Peyer's patch (tissue), 4 donors: Measurements from ENCODE around the gene WNT1. TPM values are rescaled to one million over a fixed set of nuclear protein-coding genes. Genes with fewer than 3 reads are reported as not detected.
A peak's percentile ranks its signal among the peaks of the same experiment; 100 is the strongest.

Source experiments
- DNase-seq, 3 donors: peaks; one replicate each; pipeline ENCODE4 v3.0.0-alpha.2; 2017 to 2019
- H3K27ac ChIP-seq, 4 donors: fragments of 200-600 bp; sonication (generic); one replicate each; pipeline ENCODE4 v1.5.1; 2016 to 2019
- H3K27me3 ChIP-seq, 2 donors: fragments of 200-600 bp; sonication (generic); one replicate each; pipeline ENCODE4 v1.5.1; 2019
- H3K36me3 ChIP-seq, 3 donors: fragments of 200-600 bp; sonication (generic); one replicate each; pipeline ENCODE4 v1.5.1; 2016 to 2019
- H3K4me1 ChIP-seq, 4 donors: fragments of 200-600 bp; sonication (generic); one replicate each; pipeline ENCODE4 v1.5.1; 2016 to 2019
- H3K4me3 ChIP-seq, 4 donors: fragments of 200-600 bp; sonication (generic); 1 replicate in 3 of 4; 2 replicates in 1 of 4; pipeline ENCODE4 v1.5.1; 2016 to 2019; ENCODE audit warnings: mild to moderate bottlenecking in 1 of 4
- H3K9me3 ChIP-seq, 4 donors: fragments of 200-600 bp; sonication (generic); one replicate each; pipeline ENCODE4 v1.5.1; 2016 to 2019; ENCODE audit warnings: mild to moderate bottlenecking in 1 of 4
- POLR2A ChIP-seq, 2 donors: fragments of 450-650 bp; IDR thresholded peaks; one replicate each; pipeline ENCODE4 v1.5.1; 2017; ENCODE audit warnings: antibody characterized with exemption in 2 of 2, mild to moderate bottlenecking in 2 of 2, moderate library complexity in 2 of 2
- total RNA-seq, 4 donors: library from RNA; depleted of rRNA; stranded (reverse); fragments of >200 nt; gene quantifications; one replicate each; pipeline ENCODE4 v1.1.0, GENCODE V29; 2016
- TF ChIP-seq, protein P1 (sequence below), 6 experiments: fragments of 450-650 bp in 4 of 6; fragments of 200-600 bp in 2 of 6; sonication (generic) in 1 of 6; IDR thresholded peaks; one replicate each; pipeline ENCODE4 v1.5.1; 2017 to 2019; ENCODE audit warnings: antibody characterized with exemption in 6 of 6, mild to moderate bottlenecking in 3 of 6, moderate library complexity in 1 of 6

Gene WNT1
- total RNA-seq, 4 donors from 2014 or later: not detected

DNA sequence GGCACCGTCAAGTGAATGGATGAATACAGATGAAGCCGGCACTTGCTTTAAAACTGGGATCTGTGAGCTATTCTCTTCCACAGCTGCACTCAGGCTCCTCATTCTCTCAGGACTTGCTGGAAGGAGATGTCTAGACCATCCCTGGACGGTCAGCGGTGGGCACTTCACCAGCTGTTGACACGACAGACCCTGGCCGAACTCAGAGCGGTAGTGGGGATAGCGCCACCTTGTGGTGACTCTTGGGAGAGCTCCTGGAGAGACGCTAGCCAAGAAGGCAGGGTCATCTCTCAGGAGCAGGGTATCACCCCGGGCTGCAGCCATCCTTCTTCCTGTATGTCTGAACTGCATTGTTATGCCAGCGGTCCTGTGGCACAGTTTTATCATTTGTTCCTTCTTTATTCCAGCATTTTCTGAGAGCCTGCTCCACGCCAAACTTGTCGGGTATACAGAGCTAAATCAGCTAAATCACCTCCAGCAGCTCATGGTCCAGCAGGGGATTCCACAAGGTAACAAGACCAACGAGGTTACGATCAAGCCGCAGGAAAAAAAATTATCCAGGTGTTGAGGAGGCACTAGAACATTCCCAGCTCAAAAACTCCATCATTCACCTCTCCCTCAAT lies 10.0 kb downstream of the WNT1 start:
- no peak overlapping the region for H3K27ac ChIP-seq
- no peaks in the 10 kb centered on the region for H3K27me3 ChIP-seq
- no peak overlapping the region for H3K4me3 ChIP-seq
- H3K4me1 ChIP-seq: peaks cover 0 to 4% (median 0%) of the 10 kb centered on the region in 4 donors
- no peaks in the 10 kb centered on the region for H3K36me3 ChIP-seq
- no peak for TF ChIP-seq POLR2A (IDR thresholded peaks at IDR 0.05)
- TF ChIP-seq, protein P1, sequence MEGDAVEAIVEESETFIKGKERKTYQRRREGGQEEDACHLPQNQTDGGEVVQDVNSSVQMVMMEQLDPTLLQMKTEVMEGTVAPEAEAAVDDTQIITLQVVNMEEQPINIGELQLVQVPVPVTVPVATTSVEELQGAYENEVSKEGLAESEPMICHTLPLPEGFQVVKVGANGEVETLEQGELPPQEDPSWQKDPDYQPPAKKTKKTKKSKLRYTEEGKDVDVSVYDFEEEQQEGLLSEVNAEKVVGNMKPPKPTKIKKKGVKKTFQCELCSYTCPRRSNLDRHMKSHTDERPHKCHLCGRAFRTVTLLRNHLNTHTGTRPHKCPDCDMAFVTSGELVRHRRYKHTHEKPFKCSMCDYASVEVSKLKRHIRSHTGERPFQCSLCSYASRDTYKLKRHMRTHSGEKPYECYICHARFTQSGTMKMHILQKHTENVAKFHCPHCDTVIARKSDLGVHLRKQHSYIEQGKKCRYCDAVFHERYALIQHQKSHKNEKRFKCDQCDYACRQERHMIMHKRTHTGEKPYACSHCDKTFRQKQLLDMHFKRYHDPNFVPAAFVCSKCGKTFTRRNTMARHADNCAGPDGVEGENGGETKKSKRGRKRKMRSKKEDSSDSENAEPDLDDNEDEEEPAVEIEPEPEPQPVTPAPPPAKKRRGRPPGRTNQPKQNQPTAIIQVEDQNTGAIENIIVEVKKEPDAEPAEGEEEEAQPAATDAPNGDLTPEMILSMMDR (IDR thresholded peaks at IDR 0.05): peak; percentile 54 to 83 (median 73)
- no peaks in the 10 kb centered on the region for H3K9me3 ChIP-seq
- DNase-seq: peak; percentile 63 to 85 (median 81)

DNA sequence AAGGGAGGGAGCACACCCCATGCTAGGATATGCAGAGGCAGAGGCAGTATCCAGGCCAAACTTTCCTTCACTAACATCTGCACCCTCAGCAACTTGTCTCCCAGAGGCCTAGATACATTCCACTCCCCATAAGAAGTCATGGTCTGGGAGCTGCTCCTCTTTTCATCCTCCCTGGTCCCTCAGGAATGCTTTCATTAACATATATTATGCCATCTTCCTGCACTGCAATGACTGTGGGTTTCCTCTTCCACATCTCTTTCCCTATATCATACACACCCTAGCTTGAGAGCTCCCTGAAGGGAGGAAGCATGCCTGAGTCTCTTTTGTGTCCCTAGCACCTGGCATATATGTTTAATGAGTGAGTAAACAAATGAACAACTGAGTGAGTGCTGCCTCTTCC lies 12.4 kb downstream of the WNT1 start:
- no peaks in the 10 kb centered on the region for H3K9me3 ChIP-seq
- no peak overlapping the region for H3K27ac ChIP-seq
- no peak for DNase-seq
- no peak for TF ChIP-seq POLR2A (IDR thresholded peaks at IDR 0.05)
- TF ChIP-seq, protein P1 (IDR thresholded peaks at IDR 0.05): no peak
- peaks cover 0 to 11% of the 10 kb centered on the region in 2 donors for H3K27me3 ChIP-seq
- no peak overlapping the region for H3K4me3 ChIP-seq
- H3K36me3 ChIP-seq: no peaks in the 10 kb centered on the region
- H3K4me1 ChIP-seq: peaks cover 0 to 8% (median 3%) of the 10 kb centered on the region in 4 donors

DNA sequence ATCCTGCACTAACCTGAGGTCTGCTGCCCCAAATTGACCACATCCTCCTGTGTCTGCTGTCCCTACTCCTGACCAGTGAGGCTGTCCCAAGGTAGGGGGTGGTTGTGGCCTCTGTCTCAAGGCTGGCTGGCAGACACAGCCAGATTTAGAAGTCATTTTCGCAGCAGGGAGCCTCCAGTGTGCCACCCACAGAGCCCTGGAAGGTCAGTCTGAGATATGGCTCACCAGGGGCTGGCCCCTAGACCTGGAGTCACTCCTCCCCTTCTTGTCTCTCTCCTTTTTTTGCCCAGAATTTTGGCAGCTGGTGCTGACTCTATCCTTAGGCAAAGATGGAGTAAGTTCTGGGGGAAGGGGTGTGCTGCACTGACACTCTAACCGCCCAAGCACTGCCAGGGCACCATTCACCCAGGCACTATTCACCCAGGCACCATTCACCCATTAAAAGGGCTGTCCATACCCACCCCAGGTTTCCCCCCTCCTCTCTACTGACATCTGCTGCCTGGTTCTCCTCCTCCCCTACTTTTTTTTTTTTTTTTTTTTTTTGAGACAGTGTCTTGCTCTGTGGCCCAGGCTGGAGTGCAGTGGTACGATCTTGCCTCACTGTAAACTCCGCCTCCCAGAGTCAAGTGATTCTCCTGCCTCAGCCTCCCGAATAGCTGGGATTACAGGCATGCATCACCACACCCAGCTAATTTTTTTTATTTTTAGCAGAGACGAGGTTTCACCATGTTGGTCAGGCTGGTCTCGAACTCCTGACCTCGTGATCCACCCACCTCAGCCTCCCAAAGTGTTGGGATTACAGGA lies 13.3 kb downstream of the WNT1 start:
- Histone ChIP-seq H3K27me3 (peaks cover 0 to 11% of the 10 kb centered on the region in 2 donors), H3K4me1 (peaks cover 0 to 7% (median 3%) of the 10 kb centered on the region in 4 donors), H3K4me3 (no peak overlapping the region), H3K27ac (no peak overlapping the region), H3K36me3 (no peaks in the 10 kb centered on the region), H3K9me3 (no peaks in the 10 kb centered on the region)
- TF ChIP-seq, protein P1 (IDR thresholded peaks at IDR 0.05): no peak
- no peak for TF ChIP-seq POLR2A (IDR thresholded peaks at IDR 0.05)
- DNase-seq: no peak

DNA sequence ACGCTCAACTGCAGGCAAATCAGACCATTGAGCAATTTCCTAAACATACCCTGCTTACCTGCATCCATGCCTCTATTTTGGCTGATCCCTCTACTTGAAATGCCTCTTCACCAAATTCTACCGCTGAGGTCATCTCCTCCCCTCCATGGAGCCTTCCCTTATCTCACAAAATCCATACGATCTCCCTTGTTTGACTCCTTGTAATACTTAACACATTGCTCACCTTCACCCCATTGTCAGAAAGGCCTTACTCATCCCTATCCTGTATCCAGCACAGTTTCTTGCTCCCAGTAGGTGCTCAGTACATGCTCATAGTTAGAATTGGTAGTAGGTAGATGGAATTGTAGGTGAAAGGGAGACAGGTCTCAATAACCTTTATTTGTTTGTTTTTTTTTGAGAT lies 15.7 kb downstream of the WNT1 start:
- TF ChIP-seq, protein P1 (IDR thresholded peaks at IDR 0.05): no peak
- TF ChIP-seq POLR2A (IDR thresholded peaks at IDR 0.05): no peak
- DNase-seq: no peak
- Histone ChIP-seq H3K27ac (no peak overlapping the region), H3K4me1 (peaks cover 0 to 27% (median 23%) of the 10 kb centered on the region in 4 donors), H3K4me3 (no peak overlapping the region), H3K36me3 (no peaks in the 10 kb centered on the region), H3K9me3 (no peaks in the 10 kb centered on the region), H3K27me3 (peaks cover 0 to 22% of the 10 kb centered on the region in 2 donors)

DNA sequence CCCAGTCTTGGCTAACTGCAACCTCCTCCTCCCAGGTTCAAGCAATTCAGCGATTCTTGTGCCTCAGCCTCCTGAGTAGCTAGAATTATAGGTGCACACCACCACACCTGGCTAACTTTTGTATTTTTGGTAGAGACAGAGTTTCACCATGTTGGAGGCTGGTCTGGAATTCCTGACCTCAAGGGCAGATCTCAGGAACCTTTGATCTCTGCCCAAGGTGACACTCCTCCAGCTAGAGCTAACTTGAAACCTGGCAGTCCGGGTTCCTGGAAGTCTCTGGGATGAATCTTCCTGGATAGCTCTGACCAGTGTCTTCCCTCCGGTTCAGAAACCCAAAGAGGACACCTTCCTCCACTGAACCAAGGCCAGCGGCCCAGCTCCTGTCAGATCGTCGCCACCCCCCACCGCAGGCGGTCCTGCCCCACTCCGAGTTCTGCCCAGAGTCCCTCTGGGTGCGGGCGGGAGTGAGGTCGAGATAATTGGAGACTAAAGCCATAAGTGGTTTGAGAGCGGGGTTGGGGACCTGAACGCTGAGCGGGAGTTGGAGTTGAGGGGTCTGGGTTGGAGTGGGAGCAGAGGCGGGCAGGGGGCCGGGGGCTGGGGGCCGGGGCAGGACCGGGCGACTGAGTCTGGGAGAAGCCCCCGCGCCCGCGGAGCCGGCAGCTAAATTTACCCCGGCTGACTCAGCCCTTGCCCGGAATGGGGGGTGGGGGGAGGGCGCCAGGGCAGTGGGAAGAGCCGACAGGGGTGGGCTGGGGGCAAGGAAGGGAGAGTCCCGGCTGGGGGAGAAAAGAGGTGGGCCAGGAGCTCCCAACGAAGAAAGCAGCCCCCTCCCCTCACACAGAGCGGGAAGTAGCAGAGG lies 16.3 kb downstream of the WNT1 start:
- no peak overlapping the region for H3K4me3 ChIP-seq
- DNase-seq: no peak
- peaks cover 0 to 23% of the 10 kb centered on the region in 2 donors for H3K27me3 ChIP-seq

More for the DNA sequence above, 16.3 kb downstream of the WNT1 start:
- TF ChIP-seq POLR2A (IDR thresholded peaks at IDR 0.05): no peak
- TF ChIP-seq, protein P1 (IDR thresholded peaks at IDR 0.05): no peak
- H3K36me3 ChIP-seq: no peaks in the 10 kb centered on the region
- H3K9me3 ChIP-seq: no peaks in the 10 kb centered on the region
- H3K4me1 ChIP-seq: peaks cover 0 to 34% (median 27%) of the 10 kb centered on the region in 4 donors
- H3K27ac ChIP-seq: no peak overlapping the region
